Astrocyte (in vitro differentiated cells and primary cell): ENCODE results near the gene IQSEC2. TPM values are rescaled to one million over a fixed set of nuclear protein-coding genes. Genes with fewer than 3 reads are reported as not detected.
A peak's percentile ranks its signal among the peaks of the same experiment; 100 is the strongest.

Experiments
- DNase-seq: peaks from one replicate; pipeline ENCODE4 v3.0.0-alpha.2; 2010; ENCODE audit warnings: low read depth
- FAIRE-seq: peaks from 2 replicates; lab custom pipeline; 2011; peaks lifted over from hg19 to GRCh38; lab: Jason Lieb, UNC
- H2AFZ ChIP-seq: 2 replicates; pipeline ENCODE4 v1.6.0; 2012; ENCODE audit warnings: low read depth, low read length, inconsistent platforms
- H3K27ac ChIP-seq: 2 replicates; pipeline ENCODE4 v1.5.1; 2011; ENCODE audit warnings: low read depth, low read length, inconsistent platforms
- H3K27me3 ChIP-seq: 2 replicates; pipeline ENCODE4 v1.6.0; 2011; ENCODE audit warnings: low read length, inconsistent platforms; ENCODE audit not compliant: insufficient read depth
- H3K36me3 ChIP-seq: 2 replicates; pipeline ENCODE4 v1.5.1; 2011; ENCODE audit warnings: low read length, inconsistent platforms; ENCODE audit not compliant: insufficient read depth
- H3K4me1 ChIP-seq: 2 replicates; pipeline ENCODE4 v1.5.1; 2011; ENCODE audit warnings: low read length, inconsistent platforms; ENCODE audit not compliant: insufficient read depth
- H3K4me2 ChIP-seq: 2 replicates; pipeline ENCODE4 v1.6.0; 2012; ENCODE audit warnings: low read length, inconsistent platforms
- H3K4me3 ChIP-seq: 2 replicates; pipeline ENCODE4 v1.5.1; 2011; ENCODE audit warnings: low read depth, mild to moderate bottlenecking, low read length, inconsistent platforms; ENCODE audit not compliant: insufficient read depth
- H3K79me2 ChIP-seq: 2 replicates; pipeline ENCODE4 v1.6.0; 2012; ENCODE audit warnings: mild to moderate bottlenecking, low read length, inconsistent platforms; ENCODE audit not compliant: insufficient read depth
- H3K9ac ChIP-seq: 2 replicates; pipeline ENCODE4 v1.6.0; 2012; ENCODE audit warnings: mild to moderate bottlenecking, low read length, inconsistent platforms
- H3K9me3 ChIP-seq: 2 replicates; pipeline ENCODE4 v1.5.1; 2012; ENCODE audit warnings: low read depth, mild to moderate bottlenecking, low read length, inconsistent platforms; ENCODE audit not compliant: insufficient read depth
- H4K20me1 ChIP-seq: 2 replicates; pipeline ENCODE4 v1.6.0; 2012; ENCODE audit warnings: low read length, inconsistent platforms; ENCODE audit not compliant: insufficient read depth
- H3K27ac Mint-ChIP-seq: one replicate; pipeline ENCODE4 v1.8.0; 2021; ENCODE audit warnings: mild to moderate bottlenecking, mixed read lengths; ENCODE audit not compliant: unreplicated experiment
- H3K27me3 Mint-ChIP-seq: one replicate; pipeline ENCODE4 v1.8.0; 2021; ENCODE audit warnings: low read depth, mixed read lengths; ENCODE audit not compliant: unreplicated experiment
- H3K36me3 Mint-ChIP-seq: one replicate; pipeline ENCODE4 v1.8.0; 2021; ENCODE audit warnings: low read depth, mixed read lengths; ENCODE audit not compliant: unreplicated experiment
- H3K4me1 Mint-ChIP-seq: one replicate; pipeline ENCODE4 v1.8.0; 2021; ENCODE audit warnings: low read depth, mixed read lengths; ENCODE audit not compliant: unreplicated experiment
- H3K4me3 Mint-ChIP-seq: one replicate; pipeline ENCODE4 v1.8.0; 2021; ENCODE audit warnings: mild to moderate bottlenecking, moderate library complexity, mixed read lengths; ENCODE audit not compliant: unreplicated experiment
- H3K9me3 Mint-ChIP-seq: one replicate; pipeline ENCODE4 v1.8.0; 2021; ENCODE audit warnings: mild to moderate bottlenecking, mixed read lengths; ENCODE audit not compliant: unreplicated experiment
- EZH2 ChIP-seq: IDR thresholded peaks from 2 replicates; pipeline ENCODE4 v1.6.1; 2012; ENCODE audit warnings: mild to moderate bottlenecking, low read length, inconsistent platforms; ENCODE audit not compliant: insufficient read depth
- total RNA-seq: library from RNA; stranded (reverse); gene quantifications from 2 replicates; pipeline ENCODE4 v1.2.1, GENCODE V29; 2021
- TF ChIP-seq, protein P1 (sequence below): IDR thresholded peaks from 2 replicates; pipeline ENCODE4 v1.5.1; 2011; ENCODE audit warnings: low read depth, mild to moderate bottlenecking, inconsistent platforms, low read length, moderate library complexity; ENCODE audit not compliant: insufficient read depth

The IQSEC2 gene
- total RNA-seq, 1 donor from 2014 or later: 8.2 TPM

- peak overlapping the region; percentile 83 for H3K4me3 Mint-ChIP-seq
- Histone ChIP-seq H3K4me3 (peak overlapping the region; percentile 54), H3K27ac (no peak overlapping the region), H3K4me2 (peak overlapping the region; percentile 89), H3K27me3 (peaks cover 25% of the 10 kb centered on the region), H3K4me1 (peaks cover 3% of the 10 kb centered on the region), H3K36me3 (no peaks in the 10 kb centered on the region), H3K9me3 (no peaks in the 10 kb centered on the region), H3K79me2 (no peaks in the 10 kb centered on the region), H4K20me1 (peaks cover 4% of the 10 kb centered on the region), H3K9ac (no peak overlapping the region), H2AFZ (peak overlapping the region; percentile 73)
- no peak overlapping the region for H3K27ac Mint-ChIP-seq
- no peak for DNase-seq
- H3K27me3 Mint-ChIP-seq: peaks cover 42% of the 10 kb centered on the region
- TF ChIP-seq, protein P1, sequence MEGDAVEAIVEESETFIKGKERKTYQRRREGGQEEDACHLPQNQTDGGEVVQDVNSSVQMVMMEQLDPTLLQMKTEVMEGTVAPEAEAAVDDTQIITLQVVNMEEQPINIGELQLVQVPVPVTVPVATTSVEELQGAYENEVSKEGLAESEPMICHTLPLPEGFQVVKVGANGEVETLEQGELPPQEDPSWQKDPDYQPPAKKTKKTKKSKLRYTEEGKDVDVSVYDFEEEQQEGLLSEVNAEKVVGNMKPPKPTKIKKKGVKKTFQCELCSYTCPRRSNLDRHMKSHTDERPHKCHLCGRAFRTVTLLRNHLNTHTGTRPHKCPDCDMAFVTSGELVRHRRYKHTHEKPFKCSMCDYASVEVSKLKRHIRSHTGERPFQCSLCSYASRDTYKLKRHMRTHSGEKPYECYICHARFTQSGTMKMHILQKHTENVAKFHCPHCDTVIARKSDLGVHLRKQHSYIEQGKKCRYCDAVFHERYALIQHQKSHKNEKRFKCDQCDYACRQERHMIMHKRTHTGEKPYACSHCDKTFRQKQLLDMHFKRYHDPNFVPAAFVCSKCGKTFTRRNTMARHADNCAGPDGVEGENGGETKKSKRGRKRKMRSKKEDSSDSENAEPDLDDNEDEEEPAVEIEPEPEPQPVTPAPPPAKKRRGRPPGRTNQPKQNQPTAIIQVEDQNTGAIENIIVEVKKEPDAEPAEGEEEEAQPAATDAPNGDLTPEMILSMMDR: no peak
- TF ChIP-seq EZH2: no peak
- H3K4me1 Mint-ChIP-seq: peaks cover 2% of the 10 kb centered on the region
- FAIRE-seq: no peak
- no peaks in the 10 kb centered on the region for H3K36me3 Mint-ChIP-seq
- H3K9me3 Mint-ChIP-seq: no peaks in the 10 kb centered on the region
Observed at GRCh38 chrX:53319614-53320542, 38.5 kb upstream of the IQSEC2 start.

GRCh38 chrX:53318766-53319353 lies 37.5 kb upstream of the IQSEC2 start:
- H3K27ac ChIP-seq: no peak overlapping the region
- H3K4me2 ChIP-seq: no peak overlapping the region
- H3K4me3 Mint-ChIP-seq: peak overlapping the region; percentile 60
- no peak for DNase-seq
- H3K4me1 Mint-ChIP-seq: peaks cover 2% of the 10 kb centered on the region
- H3K36me3 ChIP-seq: no peaks in the 10 kb centered on the region
- H3K27ac Mint-ChIP-seq: no peak overlapping the region
- H3K79me2 ChIP-seq: no peaks in the 10 kb centered on the region
- peaks cover 25% of the 10 kb centered on the region for H3K27me3 ChIP-seq
- H3K4me3 ChIP-seq: no peak overlapping the region
- H3K9ac ChIP-seq: no peak overlapping the region
- H3K36me3 Mint-ChIP-seq: no peaks in the 10 kb centered on the region
- H3K9me3 Mint-ChIP-seq: no peaks in the 10 kb centered on the region
- no peak for TF ChIP-seq EZH2
- TF ChIP-seq, protein P1: no peak
- FAIRE-seq: peak; percentile 90
- no peaks in the 10 kb centered on the region for H3K9me3 ChIP-seq
- no peak overlapping the region for H2AFZ ChIP-seq
- H3K27me3 Mint-ChIP-seq: peaks cover 42% of the 10 kb centered on the region
- H3K4me1 ChIP-seq: peaks cover 3% of the 10 kb centered on the region
- peaks cover 4% of the 10 kb centered on the region for H4K20me1 ChIP-seq
